ENCODE results near the gene ZNF775. TPM values are rescaled to one million over a fixed set of nuclear protein-coding genes. Genes with fewer than 3 reads are reported as not detected.
"Not testable (repeated sequence)": the region's sequence is repeated elsewhere in the genome, so short reads cannot be mapped to it uniquely, and the experiment has no call there.

The ZNF775 gene
- total RNA-seq, 1 experiment from 2014 or later: 3.8 TPM

GRCh38 chr7:150380463-150380862 lies 1.3 kb downstream of the ZNF775 start:
- no peak for DNase-seq (ENCODE audit: extremely low read depth, low read depth)

DNA sequence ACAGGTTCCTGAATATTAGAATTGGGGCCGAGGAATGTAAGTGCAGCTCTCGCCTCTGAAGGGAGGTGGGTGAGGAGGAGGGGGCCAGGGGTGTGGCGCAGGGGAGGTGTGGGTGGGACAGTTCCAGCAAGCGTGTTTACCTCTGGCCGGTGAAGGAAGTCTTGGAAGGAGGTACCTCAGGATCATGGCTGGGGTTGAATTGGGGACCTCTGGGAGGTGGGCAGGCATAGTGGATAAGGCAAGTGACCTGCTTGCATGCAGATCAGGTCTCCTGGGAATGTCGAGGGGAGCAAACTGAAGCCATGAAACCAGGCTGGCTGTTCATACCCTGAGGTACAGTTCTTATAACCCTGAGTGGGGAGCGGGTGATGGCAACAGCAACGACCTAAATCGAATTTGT lies 2.0 kb downstream of the ZNF775 start:
- no peak for DNase-seq (ENCODE audit: extremely low read depth, low read depth)

- DNase-seq (ENCODE audit: extremely low read depth, low read depth): no peak
Observed at GRCh38 chr7:150381785-150382122, 2.6 kb downstream of the ZNF775 start.

DNA sequence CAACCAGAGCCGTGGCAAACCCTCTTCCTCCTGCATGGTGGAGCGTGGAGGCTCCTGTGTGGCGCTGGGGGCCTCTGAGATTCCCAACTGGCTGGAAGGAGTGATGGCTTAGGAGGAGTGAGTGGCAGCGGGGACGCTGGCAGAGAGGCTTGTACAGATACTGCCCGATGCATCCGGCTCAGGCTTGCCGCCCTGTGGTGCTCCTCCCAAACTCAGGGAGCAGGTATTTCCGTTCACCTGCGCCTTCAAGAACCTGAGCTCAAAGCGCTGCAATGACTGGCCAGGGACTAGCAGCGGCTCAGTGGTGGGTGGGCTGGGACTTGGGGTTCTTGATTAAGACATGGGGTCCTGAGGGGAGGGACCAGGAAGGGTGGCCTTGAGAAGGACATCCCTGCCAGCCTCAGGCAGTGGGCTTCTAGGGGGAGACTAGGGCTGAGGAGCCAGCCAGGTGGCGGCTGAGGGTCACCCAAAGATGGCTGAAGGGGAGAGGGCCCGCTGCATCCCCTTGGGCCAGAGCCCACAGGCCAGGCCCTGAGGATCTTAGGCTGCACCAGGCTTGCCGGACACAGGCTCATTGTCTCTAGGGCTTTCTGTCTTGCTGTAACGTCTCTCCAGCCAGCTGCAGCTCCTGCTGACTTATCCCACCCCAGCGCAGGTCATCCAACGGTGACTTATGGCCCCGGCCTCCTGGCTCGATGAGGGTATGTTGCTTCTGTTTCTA lies 3.2 kb downstream of the ZNF775 start:
- no peak for DNase-seq (ENCODE audit: extremely low read depth, low read depth)

DNA sequence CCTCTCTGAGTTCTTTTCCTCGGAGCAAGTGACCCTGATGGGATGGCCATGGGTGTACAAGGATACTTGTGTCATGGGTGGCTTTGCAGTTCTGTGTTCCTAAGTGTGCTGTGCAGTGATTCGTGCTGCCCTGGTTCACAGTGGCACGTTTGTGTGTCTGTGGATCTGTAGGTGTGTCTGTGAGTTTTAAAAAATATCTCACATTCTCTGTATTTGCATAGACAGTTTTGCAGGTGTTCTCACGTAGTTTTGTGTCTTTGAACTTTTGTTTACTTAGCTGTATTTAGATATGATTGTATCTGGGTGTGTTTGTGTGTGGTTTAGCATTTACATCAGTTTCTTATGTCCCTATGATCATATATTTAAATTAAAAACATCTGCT lies 3.7 kb downstream of the ZNF775 start:
- no peak for DNase-seq (ENCODE audit: extremely low read depth, low read depth)

- DNase-seq (ENCODE audit: extremely low read depth, low read depth): no peak
Observed at GRCh38 chr7:150383710-150384397, 4.7 kb downstream of the ZNF775 start.

GRCh38 chr7:150384406-150385301 lies 5.5 kb downstream of the ZNF775 start:
- no peak for DNase-seq (ENCODE audit: extremely low read depth, low read depth)

DNA sequence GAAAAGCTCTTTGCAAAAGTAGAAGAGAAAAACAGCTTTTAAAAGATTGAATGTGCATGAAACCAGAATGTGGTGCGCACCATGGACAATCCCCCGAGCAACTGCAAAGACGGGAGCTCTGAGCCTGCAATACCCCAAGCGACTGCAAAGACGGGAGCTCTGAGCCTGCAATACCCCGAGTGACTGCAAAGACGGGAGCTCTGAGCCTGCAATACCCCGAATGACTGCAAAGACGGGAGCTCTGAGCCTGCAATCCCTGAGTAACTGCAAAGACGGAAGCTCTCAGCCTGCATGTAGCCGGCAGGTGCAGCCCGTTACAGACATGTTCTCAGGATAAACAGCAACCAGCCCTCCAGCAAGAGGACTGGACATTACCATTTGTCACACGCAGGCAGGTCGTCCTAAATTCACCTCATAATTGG lies 6.2 kb downstream of the ZNF775 start:
- DNase-seq (ENCODE audit: extremely low read depth, low read depth): no peak

GRCh38 chr7:150385884-150386283 lies 6.8 kb downstream of the ZNF775 start:
- not testable (repeated sequence) for DNase-seq (ENCODE audit: extremely low read depth, low read depth)

DNA sequence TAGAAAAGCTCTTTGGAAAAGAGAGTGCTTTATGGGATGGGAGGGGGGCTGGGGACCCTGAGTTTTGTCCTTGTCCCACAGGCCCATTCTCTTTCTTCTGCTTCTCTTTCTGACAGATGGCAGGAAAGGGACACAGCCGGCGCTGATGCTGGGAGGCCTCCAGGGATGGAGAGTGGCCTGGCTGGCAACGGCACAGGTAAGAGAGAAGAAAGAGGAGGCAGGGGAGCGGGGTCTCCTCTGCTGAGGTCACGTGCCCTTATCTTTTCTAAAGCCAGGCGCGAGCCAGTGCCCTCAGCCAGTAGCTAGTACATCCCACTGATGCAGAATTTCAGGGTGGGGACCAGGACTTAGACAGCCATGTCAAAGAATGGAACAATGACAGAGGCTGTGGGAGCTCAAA lies 9.2 kb downstream of the ZNF775 start:
- no peak for DNase-seq (ENCODE audit: extremely low read depth, low read depth)

DNA sequence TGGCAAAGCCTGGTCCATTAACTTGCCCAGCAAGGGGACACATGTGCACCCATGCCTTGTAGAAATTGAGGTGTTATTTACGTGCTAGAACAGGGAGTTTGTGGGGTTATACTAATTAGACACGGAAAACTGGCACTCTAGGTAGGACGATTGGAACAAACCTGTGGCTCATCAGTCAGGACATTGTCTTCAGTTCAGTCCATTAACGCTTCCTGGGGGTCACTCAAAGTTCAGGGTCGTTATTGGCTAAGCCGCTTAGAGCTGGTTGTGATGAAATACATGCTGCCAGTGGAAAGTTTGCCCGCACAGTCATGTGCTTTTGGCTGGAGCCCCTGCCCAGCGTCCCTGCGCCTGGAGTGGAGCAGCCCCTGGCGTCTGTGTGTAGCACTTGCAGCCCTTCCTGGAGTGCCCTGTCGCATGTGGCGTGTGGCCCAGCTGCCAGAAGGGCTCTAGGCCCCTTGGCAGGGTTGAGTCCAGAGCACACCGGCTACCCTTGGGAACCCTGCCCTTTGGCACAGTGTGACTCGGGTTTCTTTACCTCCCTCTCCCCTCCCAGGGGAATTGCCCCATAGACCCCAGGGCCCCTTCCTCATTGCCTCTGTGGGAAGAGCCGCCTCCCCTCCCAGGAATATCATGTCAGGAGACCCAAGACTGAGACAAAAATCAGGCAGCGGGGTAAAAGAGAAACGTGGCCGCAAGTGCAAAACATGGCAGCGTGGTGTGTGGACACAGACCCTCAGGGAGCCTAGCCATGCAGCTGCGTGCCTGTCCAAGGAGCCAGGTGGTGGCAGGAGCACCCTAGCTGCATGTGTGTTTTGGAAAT lies 9.8 kb downstream of the ZNF775 start:
- no peak for DNase-seq (ENCODE audit: extremely low read depth, low read depth)

DNA sequence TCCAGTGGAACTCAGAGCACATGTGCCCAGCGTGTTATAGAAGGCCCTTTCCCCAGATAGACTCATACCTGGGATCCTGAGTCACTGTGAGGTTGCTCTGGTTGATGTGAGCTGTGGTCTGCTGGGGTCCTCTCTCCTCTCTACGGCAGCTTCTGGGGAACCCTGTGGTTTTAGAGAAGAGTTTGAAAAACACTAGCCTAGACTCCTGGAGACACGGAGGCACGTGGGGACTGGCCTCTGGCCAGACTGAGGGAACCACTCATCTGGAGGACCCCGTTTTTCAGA lies 10.3 kb downstream of the ZNF775 start:
- DNase-seq (ENCODE audit: extremely low read depth, low read depth): no peak

DNA sequence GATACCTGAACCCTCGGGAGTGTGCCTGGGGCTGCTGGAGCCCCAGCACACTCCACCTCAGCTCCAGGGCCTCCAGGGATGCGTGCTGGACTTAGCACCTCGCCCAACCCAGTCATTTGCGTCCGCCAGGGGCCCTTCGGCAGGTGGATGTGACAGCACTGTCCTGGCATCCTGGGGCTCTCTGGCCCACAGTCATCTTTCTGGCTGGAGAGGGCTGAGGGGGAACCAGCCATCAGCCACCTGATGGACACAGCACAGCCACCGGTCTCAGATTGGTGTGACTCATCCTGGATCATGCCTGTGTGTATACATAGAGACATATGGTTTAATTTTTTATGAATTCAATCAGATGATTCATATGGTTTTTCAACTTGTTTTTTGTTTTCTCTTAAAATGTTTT lies 11.1 kb downstream of the ZNF775 start:
- DNase-seq (ENCODE audit: extremely low read depth, low read depth): no peak

- no peak for DNase-seq (ENCODE audit: extremely low read depth, low read depth)
Observed at GRCh38 chr7:150393325-150393724, 14.2 kb downstream of the ZNF775 start.

DNA sequence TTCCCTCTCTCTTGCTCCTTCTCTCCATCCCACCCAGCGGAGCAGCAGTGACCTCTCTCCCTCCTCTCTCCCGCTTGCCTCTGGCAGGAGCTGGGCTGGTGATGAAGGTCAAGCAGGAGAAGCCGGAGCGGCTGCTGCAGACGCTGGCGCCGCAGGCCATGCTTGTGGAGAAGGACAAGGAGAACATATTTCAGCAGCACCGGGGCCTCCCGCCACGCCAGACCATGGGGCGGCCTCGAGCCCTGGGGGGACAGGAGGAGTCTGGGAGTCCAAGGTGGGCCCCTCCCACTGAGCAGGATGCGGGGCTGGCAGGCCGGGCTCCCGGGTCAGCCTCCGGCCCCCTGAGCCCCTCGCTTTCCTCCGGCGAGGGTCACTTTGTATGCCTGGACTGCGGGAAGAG lies 17.3 kb downstream of the ZNF775 start:
- no peak for DNase-seq (ENCODE audit: extremely low read depth, low read depth)

DNA sequence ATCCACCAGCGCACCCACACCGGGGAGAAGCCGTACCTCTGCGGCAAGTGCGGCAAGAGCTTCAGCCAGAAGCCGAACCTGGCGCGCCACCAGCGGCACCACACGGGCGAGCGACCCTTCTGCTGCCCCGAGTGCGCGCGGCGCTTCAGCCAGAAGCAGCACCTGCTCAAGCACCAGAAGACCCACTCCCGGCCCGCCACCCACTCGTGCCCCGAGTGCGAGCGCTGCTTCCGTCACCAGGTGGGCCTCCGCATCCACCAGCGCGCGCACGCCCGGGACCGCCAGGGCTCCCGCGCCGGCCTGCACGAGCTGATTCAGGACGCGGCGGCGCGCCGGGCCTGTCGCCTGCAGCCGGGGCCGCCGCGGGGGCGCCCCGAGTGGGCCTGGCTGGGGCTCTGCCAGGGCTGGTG lies 17.7 kb downstream of the ZNF775 start:
- DNase-seq (ENCODE audit: extremely low read depth, low read depth): no peak

GRCh38 chr7:150397346-150398107 lies 18.4 kb downstream of the ZNF775 start:
- DNase-seq (ENCODE audit: extremely low read depth, low read depth): no peak

GRCh38 chr7:150398108-150398964 lies 19.2 kb downstream of the ZNF775 start:
- no peak for DNase-seq (ENCODE audit: extremely low read depth, low read depth)

GRCh38 chr7:150398965-150399320 lies 19.8 kb downstream of the ZNF775 start:
- no peak for DNase-seq (ENCODE audit: extremely low read depth, low read depth)

All from NCI-H460 (cell line).